AG20443 (cell line): Measurements from ENCODE around the gene C2CD2L.
A peak's percentile ranks its signal among the peaks of the same experiment; 100 is the strongest.
"Not testable (repeated sequence)": the region's sequence is repeated elsewhere in the genome, so short reads cannot be mapped to it uniquely, and the experiment has no call there.

Experiments used
- DNase-seq: peaks from one replicate; pipeline ENCODE4 v3.0.0; 2012; ENCODE audit warnings: low spot score, mixed read lengths

C2CD2L gene

GRCh38 chr11:119093942-119094815, 13.0 kb upstream of the C2CD2L start:
- DNase-seq, result peak; percentile 33

- peak; percentile 78 for DNase-seq
These were observed 12.4 kb upstream of the C2CD2L start for GRCh38 chr11:119094816-119095065.

- DNase-seq, result peak; percentile 98
These were observed 11.9 kb upstream of the C2CD2L start for GRCh38 chr11:119095066-119095880.

GRCh38 chr11:119099711-119100110, 7.4 kb upstream of the C2CD2L start:
- DNase-seq, result no peak

- peak; percentile 40 for DNase-seq
These were observed 6.7 kb upstream of the C2CD2L start for GRCh38 chr11:119100246-119100970.

GRCh38 chr11:119100994-119101758, 6.0 kb upstream of the C2CD2L start:
- no peak for DNase-seq

- DNase-seq, result peak; percentile 83
These were observed 5.3 kb upstream of the C2CD2L start, which contains the start of gene DPAGT1 for GRCh38 chr11:119101759-119102423. TSS of gene DPAGT1 (minus strand) at chr11:119101853. CDS start at chr11:119101655, 198 bp downstream.

GRCh38 chr11:119103161-119103664, 3.9 kb upstream of the C2CD2L start:
- DNase-seq, result not testable (repeated sequence)

- DNase-seq, result no peak
These were observed 3.4 kb upstream of the C2CD2L start for GRCh38 chr11:119103793-119104192.

- DNase-seq, result peak; percentile 42
These were observed 498 bp downstream of the C2CD2L start for GRCh38 chr11:119107538-119108145.

GRCh38 chr11:119108146-119108856, 1.2 kb downstream of the C2CD2L start:
- DNase-seq, result peak; percentile 24

- DNase-seq, result no peak
These were observed 1.7 kb downstream of the C2CD2L start for GRCh38 chr11:119108857-119109221.

- DNase-seq, result no peak
These were observed 2.7 kb downstream of the C2CD2L start for GRCh38 chr11:119109843-119110242.

GRCh38 chr11:119110439-119110838, 3.3 kb downstream of the C2CD2L start:
- DNase-seq, result no peak

- DNase-seq, result no peak
These were observed 4.3 kb downstream of the C2CD2L start for GRCh38 chr11:119111361-119111925.

GRCh38 chr11:119112314-119113020, 5.3 kb downstream of the C2CD2L start:
- no peak for DNase-seq

- DNase-seq, result no peak
These were observed 6.6 kb downstream of the C2CD2L start for GRCh38 chr11:119113716-119114115.

GRCh38 chr11:119114351-119114750, 7.2 kb downstream of the C2CD2L start:
- no peak for DNase-seq
